GM19023 (cell line): ENCODE data around the gene SIRT7.

ENCODE experiments used
- ATAC-seq: cut with Tn5 transposase; IDR thresholded peaks from one replicate; pipeline ENCODE4 v1.9.1; 2021; ENCODE audit warnings: mild to moderate bottlenecking, moderate library complexity; ENCODE audit not compliant: unreplicated experiment

SIRT7 gene

DNA sequence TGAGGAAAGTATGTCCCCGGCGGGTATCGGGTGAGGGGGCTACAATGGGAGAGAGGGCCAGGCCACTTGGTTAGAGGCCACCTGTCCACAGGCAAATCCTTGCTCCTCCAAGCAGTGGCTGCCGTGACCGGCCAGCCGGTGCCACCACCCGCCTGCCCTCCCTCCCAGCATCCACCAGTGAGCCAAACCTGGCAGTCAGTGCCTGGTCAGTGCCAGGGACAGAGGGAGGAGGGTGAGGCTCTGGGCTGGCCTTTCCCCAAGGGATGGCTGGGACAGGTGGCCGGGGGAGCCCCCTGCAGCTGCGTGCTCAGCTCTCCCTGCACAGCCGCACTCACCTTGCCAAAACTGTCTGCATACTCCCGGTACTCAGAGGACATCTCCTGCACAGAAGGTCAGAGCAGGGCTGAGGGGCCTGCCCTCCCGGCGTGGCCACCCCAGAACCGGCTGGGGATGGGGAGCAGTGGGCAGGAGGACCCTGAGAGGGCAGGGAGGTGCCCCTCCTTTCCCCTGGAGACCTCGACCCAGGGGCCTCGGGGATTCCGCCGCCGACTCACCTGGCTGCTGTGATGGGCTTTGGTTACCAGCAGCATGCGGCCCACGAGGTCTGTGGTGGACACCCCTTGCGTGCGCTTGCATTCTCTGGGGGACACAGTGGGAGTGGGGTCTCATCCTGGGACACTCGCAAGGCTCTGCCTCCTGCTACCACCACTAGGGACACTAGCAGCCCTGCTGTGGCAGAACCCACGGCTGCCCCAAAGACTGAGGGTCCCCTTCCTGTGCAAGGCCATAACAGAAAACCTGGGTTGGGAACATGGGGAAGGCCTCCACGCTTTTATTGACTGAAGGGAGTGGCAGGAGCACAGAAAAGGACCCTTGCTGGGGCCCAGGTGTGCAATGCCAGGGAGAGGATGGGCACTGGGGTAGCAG is 10.5 kb downstream of the SIRT7 start:
- no peak for ATAC-seq

DNA sequence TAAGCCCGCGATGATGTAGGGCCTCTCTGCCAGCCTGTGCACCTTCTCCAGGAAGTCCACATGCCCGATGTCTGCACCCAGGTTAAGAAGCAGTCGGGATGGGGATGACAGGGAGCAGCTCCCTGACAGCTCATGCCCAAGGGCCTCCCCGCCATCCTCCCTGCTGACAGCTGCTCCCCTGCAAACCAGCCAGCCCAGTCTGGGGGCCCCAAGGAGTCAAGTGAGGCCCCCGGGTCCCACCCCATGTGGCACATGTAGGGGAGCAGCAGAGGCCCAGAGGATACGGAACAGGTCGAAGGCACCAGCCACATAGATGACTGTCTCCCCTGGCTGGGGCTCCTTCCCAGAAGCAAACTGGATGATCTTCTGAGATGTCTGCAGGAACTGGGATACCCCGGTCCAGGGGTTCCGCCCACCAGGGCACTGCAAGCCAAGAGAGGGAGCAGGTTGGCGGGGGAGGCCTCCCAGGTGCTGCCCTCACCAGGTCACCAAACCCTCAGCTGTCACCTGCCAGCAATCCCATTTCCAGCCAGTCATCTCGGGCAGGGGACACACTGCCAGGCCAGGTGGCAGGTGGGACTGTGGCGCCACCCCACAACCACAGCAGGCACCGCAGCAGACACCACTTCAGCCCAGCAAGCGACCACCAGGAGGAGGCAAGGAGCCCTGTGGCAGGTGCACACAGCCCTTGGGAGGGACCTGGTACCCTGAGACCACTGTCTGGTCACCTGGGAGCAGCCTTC is 11.3 kb downstream of the SIRT7 start:
- ATAC-seq, result no peak

GRCh38 chr17:81905993-81906392 is 12.0 kb downstream of the SIRT7 start:
- no peak for ATAC-seq

DNA sequence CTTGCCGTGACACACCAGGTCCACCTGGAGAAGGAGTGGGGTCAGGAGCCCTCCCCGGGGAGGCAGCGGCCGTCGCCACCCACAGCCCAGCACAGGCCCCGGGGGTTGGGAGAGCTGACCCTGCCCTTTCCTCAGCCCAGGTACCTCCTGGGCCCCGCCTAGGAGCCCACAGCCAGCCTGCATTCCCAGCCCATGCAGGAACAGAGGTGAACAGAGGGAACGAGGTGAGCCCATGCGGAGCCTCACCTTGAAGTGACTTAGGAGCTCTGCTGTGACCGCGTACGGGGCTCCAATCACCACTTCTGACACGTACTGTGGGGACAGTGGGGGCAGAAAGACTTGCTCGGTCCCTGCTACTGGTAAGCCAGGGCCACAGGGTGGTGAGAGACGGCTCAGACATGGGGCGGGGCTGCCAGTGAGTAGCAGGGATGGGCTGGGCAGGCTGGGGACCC is 12.5 kb downstream of the SIRT7 start:
- no peak for ATAC-seq

GRCh38 chr17:81904600-81905423 is 13.2 kb downstream of the SIRT7 start:
- ATAC-seq, result no peak

DNA sequence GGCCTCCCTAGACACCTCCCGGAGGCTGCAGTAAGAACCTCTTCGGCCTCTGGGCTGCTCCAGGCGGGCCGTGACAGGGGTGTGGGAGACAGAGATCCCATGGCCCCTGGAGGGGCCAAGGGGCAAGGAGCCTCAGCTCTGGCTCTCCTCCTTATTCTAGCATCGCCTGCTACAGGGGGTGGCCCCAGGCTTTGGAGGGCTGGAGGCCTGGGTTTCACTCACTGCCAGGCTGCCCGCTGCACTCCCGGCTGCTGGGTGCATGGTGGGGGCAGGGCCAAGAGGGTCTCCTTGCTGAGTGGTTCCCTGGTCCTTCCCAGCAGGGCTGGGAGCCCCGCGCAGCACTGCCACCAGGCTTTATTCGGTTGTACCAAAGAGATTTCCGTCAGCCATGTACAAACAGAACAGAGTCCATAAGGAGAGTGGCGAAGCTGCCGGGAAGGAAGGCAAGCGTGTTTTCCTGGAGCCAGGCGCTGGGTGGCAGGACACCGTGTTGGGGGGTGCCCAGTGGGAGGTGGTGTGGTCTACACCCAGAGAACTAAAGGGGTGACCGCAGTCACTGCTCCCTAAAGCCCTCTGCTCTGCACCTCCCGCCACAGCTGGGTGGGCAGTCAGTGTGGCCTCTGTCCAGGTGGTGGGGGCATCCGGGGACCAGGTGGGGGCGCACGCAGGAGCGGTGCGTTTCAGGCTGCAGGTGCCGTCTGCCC is 13.9 kb downstream of the SIRT7 start:
- ATAC-seq, result no peak

GRCh38 chr17:81903415-81903831 is 14.6 kb downstream of the SIRT7 start:
- ATAC-seq, result no peak

DNA sequence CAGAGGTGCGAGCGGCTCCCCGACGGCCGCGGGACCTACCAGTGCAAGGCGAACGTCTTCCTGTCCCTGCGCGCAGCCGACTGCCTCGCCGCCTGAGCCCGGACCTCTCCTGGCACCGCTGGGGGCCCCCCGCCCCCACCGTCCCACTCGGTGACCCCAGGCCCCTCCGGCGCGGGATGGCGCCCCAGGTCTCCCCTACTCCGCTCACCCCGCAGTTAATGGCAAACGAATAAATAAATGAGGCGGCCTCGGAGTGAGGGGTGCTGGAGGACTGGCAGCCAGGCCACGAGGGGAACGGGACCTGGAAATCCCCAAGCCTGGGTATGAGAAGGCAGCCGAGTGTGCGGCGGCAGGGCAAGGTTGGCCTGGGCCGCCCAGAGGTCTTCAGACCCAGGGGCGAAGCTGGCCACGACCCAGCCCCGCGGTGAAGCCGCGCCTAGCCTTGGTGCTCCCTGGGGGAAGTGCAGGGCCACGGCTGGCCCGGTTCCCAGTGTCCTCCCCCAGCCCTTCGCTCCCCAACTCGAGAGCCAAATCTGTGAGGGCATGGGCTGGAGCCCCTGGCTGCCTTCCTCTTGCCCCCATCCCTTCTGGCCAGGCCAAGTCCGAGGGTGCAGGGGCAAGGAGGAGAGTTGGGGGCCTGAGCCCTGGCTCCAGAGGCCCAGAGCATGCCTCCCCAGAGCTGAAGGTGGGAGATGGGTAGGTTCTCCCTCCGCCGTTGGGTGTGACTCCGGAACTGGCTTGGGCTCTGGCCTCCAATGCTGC is 15.1 kb downstream of the SIRT7 start:
- ATAC-seq, result no peak

DNA sequence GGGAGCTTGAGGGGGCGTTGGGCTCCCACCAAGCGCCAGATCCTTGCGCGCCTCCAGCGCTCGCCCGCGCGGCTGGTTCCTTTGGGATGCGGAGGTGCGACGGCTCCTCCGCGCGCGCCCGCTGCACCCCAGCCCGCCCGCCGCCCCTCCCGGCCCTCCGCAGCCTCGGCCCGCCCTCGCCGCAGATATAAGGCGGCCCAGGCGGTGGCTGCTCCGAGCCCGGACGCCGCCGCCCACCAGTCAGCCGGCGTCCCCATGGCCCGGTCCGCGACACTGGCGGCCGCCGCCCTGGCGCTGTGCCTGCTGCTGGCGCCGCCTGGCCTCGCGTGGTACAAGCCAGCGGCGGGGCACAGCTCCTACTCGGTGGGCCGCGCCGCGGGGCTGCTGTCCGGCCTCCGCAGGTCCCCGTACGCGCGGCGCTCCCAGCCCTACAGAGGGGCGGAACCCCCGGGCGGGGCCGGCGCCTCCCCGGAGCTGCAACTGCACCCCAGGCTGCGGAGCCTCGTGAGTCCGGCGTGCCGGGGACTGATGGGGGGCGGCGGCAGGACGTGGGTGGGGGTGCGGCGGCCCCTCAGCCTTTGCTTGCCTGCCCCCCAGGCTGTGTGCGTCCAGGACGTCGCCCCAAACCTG is 15.8 kb downstream of the SIRT7 start, which contains the start of gene NPB:
Gene NPB, plus strand, starts transcription at position 216 of the 630 bp plus-strand sequence. Its CDS starts 40 bp downstream, at position 256.
- ATAC-seq, result no peak

- no peak for ATAC-seq
Observed at GRCh38 chr17:81901167-81902022, 16.6 kb downstream of the SIRT7 start.

GRCh38 chr17:81900181-81900820 is 17.7 kb downstream of the SIRT7 start:
- no peak for ATAC-seq

DNA sequence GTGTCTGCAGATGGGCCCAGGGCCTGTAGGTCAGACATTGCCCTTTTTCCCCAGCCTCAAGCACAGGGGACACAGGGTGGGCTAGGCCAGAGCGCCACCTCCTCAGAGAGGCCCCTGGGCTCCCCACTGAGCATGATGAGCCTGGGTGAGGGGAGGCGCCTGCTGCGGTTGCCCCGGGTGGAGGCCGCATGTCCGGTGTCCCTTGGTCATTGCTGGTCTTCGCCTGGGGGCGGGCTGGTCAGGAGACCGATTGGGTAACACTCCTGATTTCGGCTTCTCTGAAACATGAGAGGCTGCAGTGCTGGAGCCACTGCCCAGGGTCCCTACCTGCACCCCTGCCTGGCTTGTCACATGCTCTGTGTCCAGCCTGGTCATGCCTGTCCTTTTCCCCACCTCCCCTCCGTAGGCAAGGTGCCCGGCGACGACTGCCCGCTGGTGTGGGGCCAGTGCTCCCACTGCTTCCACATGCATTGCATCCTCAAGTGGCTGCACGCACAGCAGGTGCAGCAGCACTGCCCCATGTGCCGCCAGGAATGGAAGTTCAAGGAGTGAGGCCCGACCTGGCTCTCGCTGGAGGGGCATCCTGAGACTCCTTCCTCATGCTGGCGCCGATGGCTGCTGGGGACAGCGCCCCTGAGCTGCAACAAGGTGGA is 18.3 kb downstream of the SIRT7 start:
- ATAC-seq, result no peak

DNA sequence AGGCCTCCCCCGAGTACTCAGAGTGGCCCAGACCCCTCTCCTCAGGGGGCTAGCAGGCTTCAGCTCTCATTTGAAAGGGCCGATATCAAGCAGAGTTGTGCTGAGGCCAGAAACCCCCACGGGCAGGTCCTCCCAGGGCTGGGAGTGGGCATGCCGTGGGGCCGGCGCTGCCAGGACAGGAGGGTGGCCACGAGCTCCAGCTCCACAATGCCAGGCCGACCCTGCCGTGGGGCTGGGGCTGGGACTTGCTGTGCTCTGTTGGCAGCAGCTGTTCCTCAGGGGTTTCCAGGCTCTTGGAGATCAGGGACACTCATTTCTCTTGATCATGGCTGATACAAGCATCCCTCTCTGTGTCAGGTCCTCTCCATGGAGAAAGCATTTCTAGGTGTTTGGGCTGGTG is 19.1 kb downstream of the SIRT7 start:
- no peak for ATAC-seq

DNA sequence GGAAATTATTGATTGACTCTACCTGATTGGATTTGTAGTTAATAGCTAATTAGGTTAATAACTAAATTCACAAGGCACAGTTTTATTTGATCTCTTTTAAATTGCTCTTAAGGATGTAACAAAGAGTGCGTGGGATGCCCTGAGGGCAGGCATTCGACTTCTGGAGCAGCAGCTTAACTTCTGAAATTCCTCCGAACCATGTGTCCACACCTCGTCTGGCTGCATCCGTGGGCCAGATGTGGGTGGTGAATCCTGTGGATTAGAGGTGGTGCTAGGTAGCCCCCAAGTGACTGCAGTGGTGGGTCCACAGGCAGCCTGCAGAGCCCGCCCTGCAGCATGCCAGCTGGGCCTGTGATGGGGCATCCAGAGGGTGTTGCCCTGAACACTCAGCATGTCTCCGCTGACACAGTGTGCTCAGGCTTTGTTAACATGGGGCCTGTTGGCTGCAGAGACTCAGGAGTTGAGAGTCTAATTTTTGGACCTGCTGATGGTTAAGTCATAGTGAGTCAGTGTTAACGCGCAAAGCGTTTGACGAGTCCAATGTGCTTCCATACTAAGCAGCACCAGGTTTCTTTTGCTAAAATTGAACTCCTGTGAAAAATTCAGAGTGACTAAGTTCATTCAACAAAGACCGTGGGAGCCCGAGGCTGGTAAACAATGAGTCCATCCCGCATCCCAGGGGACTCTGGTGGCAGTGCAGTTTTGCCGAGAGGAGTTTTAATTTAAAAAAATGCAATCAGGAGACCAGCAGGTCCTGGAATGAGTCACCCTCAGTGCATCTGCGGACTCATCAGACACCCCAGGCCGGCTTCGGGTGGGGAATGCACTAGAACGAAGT is 19.7 kb downstream of the SIRT7 start:
- ATAC-seq, result no peak

DNA sequence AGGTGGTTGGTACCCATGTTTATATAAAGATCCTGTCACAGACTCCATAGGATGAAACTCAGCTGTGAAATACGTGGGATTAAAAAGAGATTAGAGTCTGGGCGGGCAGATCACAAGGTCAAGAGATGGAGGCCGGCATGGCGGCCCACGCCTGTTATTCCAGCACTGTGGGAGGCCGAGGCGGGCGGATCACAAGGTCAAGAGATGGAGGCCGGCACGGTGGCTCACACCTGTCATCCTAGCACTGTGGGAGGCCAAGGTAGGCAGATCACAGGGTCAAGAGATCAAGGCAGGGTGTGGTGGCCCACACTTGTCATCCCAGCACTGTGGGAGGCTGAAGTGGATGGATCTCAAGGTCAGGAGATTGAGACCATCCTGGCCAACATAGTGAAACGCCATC is 22.6 kb downstream of the SIRT7 start:
- ATAC-seq, result no peak

DNA sequence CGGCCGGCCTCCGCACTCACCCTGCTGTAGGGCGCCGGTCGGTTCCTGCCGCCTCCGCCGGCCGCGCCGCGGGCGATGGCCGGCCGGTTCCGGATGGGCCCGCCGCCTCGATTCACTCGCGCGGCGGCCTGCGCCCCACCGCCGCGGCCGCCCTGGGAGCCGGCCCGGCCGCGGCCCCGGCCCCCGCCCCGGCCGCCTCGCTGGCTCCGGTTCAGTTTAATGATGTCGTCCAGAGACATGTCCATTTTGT is 26.7 kb downstream of the SIRT7 start:
- no peak for ATAC-seq
